HG03460 (cell line): ENCODE data around the gene PARP3.

Experiments
- ATAC-seq: cut with Tn5 transposase; IDR thresholded peaks from one replicate; pipeline ENCODE4 v1.9.1; 2021; ENCODE audit not compliant: unreplicated experiment

Gene PARP3

DNA sequence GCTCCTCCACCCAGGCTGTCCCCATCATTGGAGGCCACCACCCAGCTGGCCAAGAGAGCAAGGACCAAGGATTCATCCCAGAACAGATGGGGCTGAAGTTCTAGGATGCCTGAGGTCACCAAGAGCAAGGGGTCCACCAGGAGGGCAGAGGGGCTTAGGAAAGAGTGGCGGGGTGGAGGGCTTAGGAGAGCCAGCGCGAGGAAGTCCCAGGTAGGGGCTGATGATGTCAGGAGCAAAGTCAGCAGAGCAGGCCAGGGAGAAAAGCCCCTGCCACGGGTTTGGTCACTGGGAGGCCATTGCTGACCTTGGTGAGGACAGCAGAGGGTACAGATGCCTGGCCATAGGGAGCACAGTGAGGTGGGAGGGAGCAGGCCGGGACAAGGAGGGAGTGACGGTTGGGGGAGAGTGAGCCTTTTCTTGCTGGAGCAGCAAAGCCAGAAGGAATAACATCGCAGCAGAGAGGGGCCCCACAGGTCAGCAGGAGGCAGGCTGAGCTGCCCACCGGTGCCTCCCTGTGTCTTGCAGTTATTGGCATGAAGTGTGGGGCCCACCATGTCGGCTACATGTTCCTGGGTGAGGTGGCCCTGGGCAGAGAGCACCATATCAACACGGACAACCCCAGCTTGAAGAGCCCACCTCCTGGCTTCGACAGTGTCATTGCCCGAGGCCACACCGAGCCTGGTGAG is 5.2 kb downstream of the PARP3 start:
- no peak for ATAC-seq

DNA sequence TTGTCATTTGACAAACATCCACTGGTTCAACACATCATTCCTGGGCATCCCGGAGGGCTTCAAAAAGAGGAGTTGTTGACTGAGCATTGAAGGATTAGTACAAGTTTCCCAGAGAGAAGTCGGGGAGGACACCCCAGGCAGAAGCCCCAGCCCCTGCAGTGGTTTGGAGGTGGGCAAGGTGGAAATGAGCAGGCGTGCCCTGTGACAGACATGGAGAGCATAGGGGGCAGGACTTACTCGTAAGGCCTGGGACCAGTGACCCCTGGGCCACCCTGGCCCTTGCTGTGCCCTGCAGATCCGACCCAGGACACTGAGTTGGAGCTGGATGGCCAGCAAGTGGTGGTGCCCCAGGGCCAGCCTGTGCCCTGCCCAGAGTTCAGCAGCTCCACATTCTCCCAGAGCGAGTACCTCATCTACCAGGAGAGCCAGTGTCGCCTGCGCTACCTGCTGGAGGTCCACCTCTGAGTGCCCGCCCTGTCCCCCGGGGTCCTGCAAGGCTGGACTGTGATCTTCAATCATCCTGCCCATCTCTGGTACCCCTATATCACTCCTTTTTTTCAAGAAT is 5.9 kb downstream of the PARP3 start:
- ATAC-seq = no peak

DNA sequence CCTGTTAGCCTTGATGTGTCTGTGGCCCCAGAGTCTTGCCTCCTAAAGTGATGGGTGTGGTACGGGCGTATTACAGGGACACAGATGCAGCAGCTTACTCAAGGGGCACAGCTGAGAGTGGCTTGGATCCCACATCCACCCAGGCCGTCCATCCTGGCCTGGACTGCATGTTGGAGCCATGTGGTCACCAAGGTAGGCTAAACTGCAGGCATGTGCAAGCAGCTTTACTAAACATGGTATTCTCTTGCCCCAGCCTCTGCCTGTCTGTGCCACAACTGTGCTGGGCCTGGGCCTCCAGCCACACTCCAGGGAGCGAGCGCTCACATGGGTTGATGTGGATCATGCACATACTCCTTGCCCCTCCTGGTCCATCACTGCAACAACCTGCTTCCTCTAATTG is 7.0 kb downstream of the PARP3 start:
- ATAC-seq = no peak

DNA sequence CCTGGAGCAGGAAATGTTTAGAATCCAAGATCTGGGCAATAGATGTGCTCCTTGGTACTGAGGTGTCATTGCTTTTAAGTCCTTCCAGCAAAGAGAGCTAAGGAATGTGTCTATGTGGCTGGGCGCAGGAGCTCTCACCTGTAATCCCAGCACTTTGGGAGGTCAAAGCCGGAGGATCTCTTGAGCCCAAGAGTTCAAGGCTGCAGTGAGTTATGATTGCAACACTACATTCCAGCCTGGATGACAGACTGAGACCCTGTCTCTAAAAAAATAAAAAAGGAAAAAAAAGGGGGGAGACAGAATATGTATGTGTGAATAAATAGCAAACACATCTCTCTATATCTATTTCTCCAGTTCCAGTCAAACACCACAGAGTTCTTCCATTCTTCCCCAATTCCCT is 8.7 kb downstream of the PARP3 start:
- ATAC-seq = no peak

DNA sequence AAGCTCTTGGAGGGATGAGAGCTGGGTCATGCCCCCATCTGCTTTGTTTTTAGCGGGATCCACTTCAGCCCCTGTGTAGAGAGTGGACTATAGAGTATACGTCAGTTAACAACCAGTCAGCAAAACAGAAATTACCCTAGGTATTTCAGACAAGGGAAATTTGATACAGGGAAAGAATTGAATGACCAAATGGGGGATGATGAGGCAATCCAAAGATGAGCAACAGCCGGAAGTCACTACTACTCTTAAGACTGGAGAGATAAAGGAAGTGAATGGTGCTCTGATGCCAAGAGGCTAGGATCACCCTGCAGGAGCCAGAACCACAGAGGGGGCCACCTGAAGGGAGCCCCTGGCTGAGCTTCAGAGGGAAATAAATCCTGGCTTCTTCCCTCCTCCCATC is 11.3 kb downstream of the PARP3 start:
- no peak for ATAC-seq

DNA sequence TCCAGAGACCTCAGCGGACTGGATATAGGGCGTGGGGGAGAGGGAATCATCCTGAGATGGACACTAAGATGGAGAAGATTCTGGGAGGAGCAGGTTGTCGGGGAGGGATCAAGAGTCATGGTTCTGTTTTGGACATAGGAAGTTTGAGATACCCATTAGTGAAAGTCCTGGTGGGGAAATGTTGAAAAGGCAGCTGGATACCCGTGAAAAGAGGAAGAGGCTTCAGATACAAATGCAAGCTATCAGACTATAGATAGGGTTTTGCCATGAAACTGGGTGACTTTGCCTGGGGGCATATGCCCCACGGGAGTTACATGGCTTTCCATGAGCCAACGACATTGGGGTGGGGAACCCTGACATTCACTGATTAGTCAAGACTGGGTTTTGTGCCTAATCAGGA is 11.9 kb downstream of the PARP3 start:
- ATAC-seq = no peak

DNA sequence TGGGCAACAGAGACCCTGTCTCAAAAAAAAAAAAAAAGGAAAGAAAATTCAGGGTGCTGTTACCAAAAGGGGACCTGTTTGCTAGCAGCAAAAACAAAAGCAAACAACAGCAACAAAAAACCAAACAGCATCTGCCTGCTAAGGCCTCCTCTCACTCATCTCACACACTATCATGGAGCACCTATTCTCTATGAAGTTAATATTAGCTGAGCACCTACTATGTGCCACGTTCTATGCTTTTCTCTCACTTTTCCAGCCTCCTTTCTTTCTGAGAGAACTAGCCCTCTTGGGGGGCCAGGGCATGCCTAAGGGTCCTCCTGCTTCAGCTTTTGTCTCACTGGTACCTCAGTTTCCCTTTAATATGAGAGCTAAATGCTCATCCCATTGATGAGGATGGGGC is 12.6 kb downstream of the PARP3 start:
- ATAC-seq = no peak

DNA sequence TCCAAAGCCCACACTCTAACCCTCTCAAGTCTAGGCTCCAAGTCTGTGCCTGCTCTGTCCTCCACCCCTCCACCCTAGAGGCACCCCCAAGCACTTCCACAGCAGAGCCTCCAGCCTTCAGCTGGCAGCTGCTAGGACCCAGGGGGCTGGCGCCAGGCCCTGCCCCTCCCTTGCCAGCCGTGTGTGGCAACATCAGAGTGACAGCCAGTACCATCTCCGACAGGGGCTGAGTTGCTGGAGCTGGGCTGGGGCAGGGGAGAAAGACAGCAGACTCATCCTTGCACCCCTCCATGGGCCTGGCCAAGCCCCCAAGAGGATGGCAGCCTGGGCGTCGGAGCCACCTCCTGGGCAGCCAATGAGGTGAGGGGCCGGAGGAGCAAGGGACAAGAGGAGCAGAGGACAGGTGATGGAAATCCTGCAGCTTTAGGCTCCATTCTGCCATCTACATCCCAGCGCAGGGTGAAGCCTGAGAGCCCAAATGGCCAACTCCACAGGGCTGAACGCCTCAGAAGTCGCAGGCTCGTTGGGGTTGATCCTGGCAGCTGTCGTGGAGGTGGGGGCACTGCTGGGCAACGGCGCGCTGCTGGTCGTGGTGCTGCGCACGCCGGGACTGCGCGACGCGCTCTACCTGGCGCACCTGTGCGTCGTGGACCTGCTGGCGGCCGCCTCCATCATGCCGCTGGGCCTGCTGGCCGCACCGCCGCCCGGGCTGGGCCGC is 13.2 kb downstream of the PARP3 start, which contains the start of gene GPR62:
GPR62 (plus strand) TSS at position 207 of the 718 bp plus-strand sequence; CDS start at position 479, 272 bp downstream.
- ATAC-seq = no peak

DNA sequence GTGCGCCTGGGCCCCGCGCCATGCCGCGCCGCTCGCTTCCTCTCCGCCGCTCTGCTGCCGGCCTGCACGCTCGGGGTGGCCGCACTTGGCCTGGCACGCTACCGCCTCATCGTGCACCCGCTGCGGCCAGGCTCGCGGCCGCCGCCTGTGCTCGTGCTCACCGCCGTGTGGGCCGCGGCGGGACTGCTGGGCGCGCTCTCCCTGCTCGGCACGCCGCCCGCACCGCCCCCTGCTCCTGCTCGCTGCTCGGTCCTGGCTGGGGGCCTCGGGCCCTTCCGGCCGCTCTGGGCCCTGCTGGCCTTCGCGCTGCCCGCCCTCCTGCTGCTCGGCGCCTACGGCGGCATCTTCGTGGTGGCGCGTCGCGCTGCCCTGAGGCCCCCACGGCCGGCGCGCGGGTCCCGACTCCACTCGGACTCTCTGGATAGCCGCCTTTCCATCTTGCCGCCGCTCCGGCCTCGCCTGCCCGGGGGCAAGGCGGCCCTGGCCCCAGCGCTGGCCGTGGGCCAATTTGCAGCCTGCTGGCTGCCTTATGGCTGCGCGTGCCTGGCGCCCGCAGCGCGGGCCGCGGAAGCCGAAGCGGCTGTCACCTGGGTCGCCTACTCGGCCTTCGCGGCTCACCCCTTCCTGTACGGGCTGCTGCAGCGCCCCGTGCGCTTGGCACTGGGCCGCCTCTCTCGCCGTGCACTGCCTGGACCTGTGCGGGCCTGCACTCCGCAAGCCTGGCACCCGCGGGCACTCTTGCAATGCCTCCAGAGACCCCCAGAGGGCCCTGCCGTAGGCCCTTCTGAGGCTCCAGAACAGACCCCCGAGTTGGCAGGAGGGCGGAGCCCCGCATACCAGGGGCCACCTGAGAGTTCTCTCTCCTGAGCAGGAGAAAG is 14.0 kb downstream of the PARP3 start:
- ATAC-seq = no peak

DNA sequence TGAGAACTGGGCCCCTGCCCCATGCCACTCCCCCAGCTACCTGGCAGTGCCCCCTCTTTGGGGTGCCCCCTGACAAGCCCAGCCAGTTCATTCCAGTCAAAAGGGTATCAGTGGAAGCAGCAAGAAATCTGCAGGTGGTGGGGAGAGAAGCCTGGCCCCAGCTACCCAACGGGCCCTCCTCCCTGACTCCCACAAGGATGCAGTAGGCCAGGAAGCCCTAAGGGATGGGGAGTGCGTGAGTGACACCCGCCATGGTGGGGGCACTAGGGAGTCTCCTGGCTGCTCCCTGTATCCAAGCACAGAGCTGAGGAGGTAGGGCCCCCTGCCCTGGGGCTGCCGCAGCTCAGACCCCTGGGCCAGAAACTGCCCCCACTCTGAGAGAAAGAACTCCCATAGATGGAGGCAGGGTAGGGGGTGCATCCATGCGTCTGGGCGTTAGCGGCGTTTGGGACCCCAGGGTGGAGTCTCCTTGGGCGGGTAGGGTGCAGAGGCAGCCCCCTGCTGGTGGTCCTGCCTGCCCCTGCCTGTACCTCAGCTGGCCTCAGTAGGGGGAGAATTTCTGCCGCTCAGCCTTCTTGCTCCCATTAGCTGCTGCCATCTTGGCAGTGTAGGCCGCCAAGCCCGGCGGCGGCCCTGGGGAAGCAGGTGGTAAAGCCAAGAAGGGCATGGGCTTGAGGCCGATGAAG is 15.5 kb downstream of the PARP3 start:
- ATAC-seq = no peak

DNA sequence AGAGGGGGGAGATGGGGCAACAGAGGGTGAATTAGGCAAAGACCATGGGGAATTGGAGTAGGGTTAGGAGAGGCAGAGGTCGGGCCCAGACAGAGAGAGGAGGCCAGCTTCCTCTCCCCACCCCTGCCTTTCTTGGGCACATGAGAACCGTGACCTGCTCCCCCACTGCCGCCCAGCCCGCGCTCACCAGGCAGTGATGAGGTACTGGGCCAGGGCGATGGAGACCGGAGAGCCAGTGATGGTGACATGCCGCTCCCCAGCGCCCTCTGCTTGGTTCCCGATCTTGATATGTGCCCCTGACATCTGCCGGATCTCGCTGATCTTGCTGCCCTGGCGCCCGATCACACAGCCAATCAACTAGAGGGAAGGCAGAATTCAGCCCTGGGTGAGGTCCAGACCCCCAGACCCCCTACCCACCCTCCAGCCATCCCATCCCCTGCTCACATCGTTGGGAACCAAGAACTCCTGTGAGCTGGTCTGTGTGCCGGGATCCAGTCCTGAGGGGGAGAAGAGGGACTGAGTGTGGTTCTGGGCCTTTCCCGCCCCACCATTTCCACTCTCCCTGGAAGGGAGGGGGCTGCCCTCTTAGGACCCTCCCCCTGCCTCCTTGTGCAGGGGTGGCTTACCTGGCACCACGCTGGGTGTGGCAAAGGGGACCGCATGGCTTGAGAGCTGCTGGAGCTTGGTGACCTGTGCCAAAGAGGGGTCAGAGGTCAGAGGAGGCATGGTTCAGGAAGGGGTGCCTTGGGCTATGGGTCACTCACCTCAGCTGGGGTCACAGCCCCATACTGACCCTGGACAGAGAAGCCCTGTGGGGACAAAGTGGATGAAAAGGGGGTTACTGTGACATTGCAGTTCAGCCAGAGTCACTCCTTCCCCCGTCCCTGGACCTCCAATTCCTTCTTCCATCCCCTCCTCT is 16.7 kb downstream of the PARP3 start:
- no peak for ATAC-seq

DNA sequence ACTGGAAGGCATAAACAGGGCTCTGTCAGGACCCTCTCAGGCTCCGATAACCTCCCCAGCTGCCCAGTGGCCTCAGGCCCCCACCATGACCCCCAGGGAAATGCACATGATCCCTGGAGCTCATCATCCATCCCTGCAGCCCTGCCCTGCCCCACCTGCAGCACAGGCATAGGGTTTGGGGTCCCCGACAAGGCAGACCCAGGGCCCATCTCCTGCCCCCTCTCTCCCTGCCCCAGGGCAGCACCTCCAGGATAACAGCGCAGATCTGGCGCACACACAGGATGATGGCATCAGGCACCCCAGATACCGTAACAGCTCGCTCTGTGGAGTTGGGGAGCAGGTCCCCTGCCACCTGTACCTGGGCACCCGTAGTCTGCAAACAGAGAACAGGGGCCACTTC is 17.5 kb downstream of the PARP3 start:
- no peak for ATAC-seq

DNA sequence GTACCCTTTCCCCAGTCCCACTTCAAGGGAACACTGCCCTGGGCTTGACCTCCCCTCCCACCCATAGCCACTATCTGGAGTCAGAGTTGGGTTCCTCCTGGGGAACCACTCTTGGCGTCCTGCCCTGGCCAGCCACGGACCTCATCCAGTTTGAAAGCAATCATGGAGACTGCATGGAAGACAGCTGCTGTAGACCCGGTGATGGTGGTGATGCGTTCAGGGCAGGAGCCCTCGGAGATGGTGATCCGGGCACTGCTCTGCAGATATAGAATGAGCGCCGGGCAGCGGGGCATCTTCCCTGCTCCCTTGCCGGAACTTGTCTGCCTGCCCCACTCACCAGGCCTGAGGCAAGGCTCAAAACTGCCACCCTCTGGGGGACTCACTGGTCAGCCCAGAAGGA is 18.2 kb downstream of the PARP3 start:
- ATAC-seq = no peak

DNA sequence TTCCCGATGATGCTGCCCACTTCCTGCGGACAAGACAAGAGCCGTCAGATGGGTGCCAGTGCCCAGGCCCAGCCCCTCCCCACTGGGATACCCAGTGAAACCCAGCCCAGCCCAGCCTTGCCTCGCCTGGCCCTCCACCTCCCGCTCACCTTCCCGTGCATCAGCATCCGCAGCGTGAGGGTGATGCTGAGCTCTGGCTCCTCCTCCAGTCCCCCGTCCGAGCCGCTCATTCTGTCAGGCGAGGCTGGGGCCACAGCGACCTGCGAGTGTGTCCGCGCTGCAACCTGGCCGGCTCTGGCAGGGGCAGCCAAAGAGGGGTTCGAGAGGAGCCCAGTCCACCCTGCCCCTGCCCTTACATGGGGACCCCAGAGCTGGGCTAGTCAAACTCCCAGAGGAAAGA is 18.8 kb downstream of the PARP3 start:
- no peak for ATAC-seq

DNA sequence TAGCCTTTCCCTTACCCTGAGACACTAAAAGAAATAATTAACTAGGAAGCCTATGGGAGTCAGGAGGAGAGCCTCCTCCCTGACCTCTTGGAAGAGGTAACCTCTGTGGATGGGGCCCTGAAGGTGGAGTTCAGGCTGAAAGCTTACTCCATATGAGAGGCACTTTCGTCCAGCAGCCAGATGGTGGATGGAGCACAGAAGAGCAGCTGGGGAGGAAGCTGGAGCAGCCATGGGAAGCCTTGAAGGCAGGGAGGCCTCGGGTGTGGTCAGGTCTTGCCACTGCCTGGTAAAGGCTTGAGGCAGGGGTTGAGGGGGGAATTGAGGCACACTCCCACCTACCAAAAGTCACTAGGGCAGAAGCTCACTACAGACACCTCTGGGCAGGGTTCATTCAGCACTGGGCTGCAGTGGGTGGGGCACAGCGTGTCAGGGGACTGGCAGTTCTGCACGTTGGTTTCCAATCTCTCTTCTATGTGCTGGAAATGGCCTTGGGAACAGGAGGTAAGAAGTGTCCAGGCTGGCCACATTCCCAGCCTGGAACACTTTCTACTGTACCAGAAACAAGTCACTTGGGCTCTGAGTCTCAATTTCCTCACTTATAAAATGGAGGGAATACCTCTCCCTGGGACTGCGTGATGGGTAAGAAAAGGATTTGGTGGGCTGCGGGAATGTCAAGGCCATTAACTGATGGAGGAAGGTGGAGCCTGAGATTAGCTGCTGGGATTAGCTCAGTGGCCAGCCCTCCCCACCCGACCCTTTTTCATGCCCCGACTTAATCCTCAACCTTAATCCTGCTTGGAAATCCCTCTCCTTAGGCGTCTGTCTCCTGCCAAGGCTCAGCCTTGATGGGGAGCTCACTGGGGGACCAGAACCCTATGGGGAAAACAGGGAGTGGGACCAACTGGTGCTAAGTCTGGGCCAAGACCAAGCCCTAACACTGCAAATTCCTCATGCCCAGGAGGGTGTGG is 19.7 kb downstream of the PARP3 start:
- ATAC-seq = no peak

DNA sequence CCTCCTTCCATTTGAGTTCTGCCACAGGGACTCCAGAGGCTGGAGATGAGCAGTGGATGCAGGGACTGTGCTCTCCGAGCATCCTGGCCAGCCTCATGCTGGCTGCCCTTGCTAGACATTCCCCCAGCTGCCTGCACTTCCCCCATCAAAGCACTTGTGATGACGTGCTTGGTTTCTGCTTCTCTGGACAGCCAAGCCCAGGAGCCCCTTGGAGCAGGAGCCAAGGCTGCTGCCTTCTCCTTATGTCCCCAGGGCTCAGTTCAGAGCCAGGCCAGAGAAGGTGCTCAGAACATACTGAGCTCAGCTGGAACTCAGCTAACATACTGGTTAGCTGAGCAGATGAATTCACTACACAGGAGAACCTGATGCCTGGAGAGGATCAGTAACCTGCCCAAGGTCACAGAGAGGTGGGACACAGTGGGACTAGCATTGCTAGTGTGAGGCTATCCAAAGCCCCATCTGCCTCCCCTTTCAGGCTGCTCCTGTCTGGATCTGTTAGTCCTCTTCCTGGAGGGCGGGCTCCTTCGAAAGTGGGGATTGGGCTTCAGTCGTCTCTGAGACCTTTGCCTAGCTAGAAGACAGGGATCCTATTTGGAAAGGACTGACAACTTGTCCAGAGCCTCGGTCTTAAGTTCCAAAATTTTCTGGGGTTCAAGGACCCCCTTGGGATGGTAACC is 20.8 kb downstream of the PARP3 start:
- ATAC-seq = no peak

DNA sequence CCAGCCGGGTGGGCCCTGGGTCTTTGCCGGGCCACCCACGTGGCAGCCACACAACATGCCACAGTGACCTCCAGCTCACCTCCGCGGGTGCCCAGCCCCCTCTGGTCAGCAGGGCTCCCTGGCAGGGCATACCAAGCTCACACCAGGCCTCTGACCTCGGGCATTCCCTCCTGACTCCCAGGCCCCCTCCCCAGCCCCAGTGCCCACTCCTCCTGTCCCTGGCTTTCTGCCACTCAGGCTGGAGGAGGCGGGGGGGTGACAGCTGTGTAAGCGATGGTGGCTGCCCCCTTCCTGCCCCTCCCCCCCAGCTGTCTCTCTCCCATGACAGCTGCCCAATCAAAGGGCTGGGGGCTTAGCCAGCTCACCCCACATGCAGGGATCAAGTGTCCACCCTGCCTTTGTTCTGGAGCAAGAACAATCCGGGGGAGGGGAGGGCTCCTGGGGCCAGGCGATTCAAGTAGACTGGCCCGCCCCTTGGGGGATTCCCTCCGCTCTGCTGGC is 21.8 kb downstream of the PARP3 start:
- no peak for ATAC-seq

DNA sequence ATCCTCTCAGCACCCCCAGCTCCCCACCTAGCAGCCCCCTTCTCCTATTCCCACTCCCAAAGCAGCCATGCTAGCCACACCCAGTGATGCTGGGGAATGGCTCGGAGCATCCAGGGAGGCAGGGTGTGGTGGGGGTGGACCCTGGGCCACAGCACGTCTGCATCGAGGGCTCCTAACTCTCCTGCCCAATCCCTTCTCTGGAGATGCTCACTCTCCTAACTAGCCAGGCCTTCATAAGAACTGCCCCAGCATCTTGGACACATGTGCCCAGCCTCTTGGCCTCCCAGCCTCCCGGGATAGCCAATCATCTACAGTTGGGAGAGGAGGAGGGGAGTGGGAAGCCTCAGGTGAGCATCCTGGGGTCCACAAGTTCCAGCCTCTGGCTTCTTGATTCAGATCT is 22.4 kb downstream of the PARP3 start:
- ATAC-seq = no peak
